A549 (cell line): ENCODE results near the gene PLGRKT.

ENCODE experiments used
- BHLHE40 ChIP-seq: IDR thresholded peaks from 2 replicates; pipeline ENCODE4 v1.6.1; 2012; ENCODE audit warnings: low read depth, low read length, inconsistent platforms
- CTCF ChIP-seq: fragments of >200 bp; sonication (Bioruptor Twin); formaldehyde crosslinking; IDR thresholded peaks from 3 replicates; pipeline ENCODE4 v1.5.1; 2016
- FOXS1 ChIP-seq: fragments of 250-450 bp; sonication (Bioruptor Pico); IDR thresholded peaks from 2 replicates; pipeline ENCODE4 v1.5.0; 2020; ENCODE audit warnings: mild to moderate bottlenecking, moderate library complexity
- KDM1A ChIP-seq: fragments of 200-600 bp; sonication (generic); IDR thresholded peaks from 2 replicates; pipeline ENCODE4 v1.6.1; 2016; ENCODE audit warnings: low read depth, mild to moderate bottlenecking
- KDM5A ChIP-seq: fragments of 200-600 bp; sonication (generic); IDR thresholded peaks from 2 replicates; pipeline ENCODE4 v1.6.1; 2016; ENCODE audit warnings: antibody characterized with exemption, mild to moderate bottlenecking
- MAX ChIP-seq: IDR thresholded peaks from 2 replicates; pipeline ENCODE4 v1.6.1; 2012
- MYC ChIP-seq: IDR thresholded peaks from 2 replicates; pipeline ENCODE4 v1.6.1; 2012; ENCODE audit warnings: mild to moderate bottlenecking, inconsistent platforms, low read length, improper control_type of control experiment, borderline replicate concordance
- POLR2A ChIP-seq: IDR thresholded peaks from 2 replicates; pipeline ENCODE4 v1.6.1; 2012; ENCODE audit warnings: mild to moderate bottlenecking, low read length
- POLR2AphosphoS2 ChIP-seq: conservative IDR thresholded peaks from 2 replicates; pipeline ENCODE4 v1.6.1; 2012; ENCODE audit warnings: low read length, improper control_type of control experiment, inconsistent platforms
- RAD21 ChIP-seq, 2 experiments: fragments of >200 bp in 1 of 2; sonication (Bioruptor Twin) in 1 of 2; formaldehyde crosslinking in 1 of 2; IDR thresholded peaks in 1 of 2; conservative IDR thresholded peaks in 1 of 2; 2 replicates in 1 of 2; 3 replicates in 1 of 2; pipeline ENCODE4 v1.6.1; 2012 to 2018; ENCODE audit warnings: inconsistent platforms in 1 of 2
- REST ChIP-seq: fragments of 200-600 bp; sonication (generic); IDR thresholded peaks from 2 replicates; pipeline ENCODE4 v1.6.1; 2016; ENCODE audit warnings: antibody characterized with exemption, mild to moderate bottlenecking, moderate library complexity
- RNF2 ChIP-seq: fragments of 200-600 bp; sonication (generic); IDR thresholded peaks from 2 replicates; pipeline ENCODE4 v1.6.1; 2016; ENCODE audit warnings: low read depth, mild to moderate bottlenecking, antibody characterized with exemption, moderate library complexity, borderline replicate concordance

- TF ChIP-seq CTCF (no peak), REST (no peak), POLR2AphosphoS2 (no peak), RNF2 (no peak), MYC (no peak), BHLHE40 (no peak), RAD21 (conservative IDR thresholded peaks at IDR 0.05 in 1 of 2, IDR thresholded peaks at IDR 0.05 in 1 of 2) (no peak), KDM5A (no peak), MAX (no peak), KDM1A (no peak), POLR2A (no peak), FOXS1 (no peak)
Observed at GRCh38 chr9:5436441-5436840, 1.3 kb downstream of the PLGRKT start.
